ENCODE measurements around the gene HECTD4.

HECTD4 gene

GRCh38 chr12:112236786-112237185, 145.4 kb downstream of the HECTD4 start:
- no peak overlapping the region for H3K9ac ChIP-seq
- no peaks in the 10 kb centered on the region for H3K27me3 ChIP-seq (ENCODE audit: control insufficient read depth, insufficient read depth, low read length)
- no peak overlapping the region for H3K4me3 ChIP-seq (ENCODE audit: low read depth, low read length)
- no peak overlapping the region for H2AFZ ChIP-seq
- H3K27ac ChIP-seq: no peak overlapping the region
- H3K9me3 ChIP-seq (ENCODE audit: control insufficient read depth, low read length): no peaks in the 10 kb centered on the region
- H3K36me3 ChIP-seq (ENCODE audit: control insufficient read depth, insufficient read depth, low read length): no peaks in the 10 kb centered on the region
- H3K79me2 ChIP-seq: no peaks in the 10 kb centered on the region
- no peak for TF ChIP-seq CTCF (IDR thresholded peaks at IDR 0.05)
- no peaks in the 10 kb centered on the region for H3K4me1 ChIP-seq
- no peak overlapping the region for H3K4me2 ChIP-seq (ENCODE audit: low read length)

GRCh38 chr12:112236386-112236785, 145.8 kb downstream of the HECTD4 start:
- no peaks in the 10 kb centered on the region for H3K27me3 ChIP-seq (ENCODE audit: control insufficient read depth, insufficient read depth, low read length)
- H3K9ac ChIP-seq: no peak overlapping the region
- no peak overlapping the region for H3K4me2 ChIP-seq (ENCODE audit: low read length)
- H3K4me1 ChIP-seq: no peaks in the 10 kb centered on the region
- H2AFZ ChIP-seq: no peak overlapping the region
- no peak overlapping the region for H3K4me3 ChIP-seq (ENCODE audit: low read depth, low read length)
- no peaks in the 10 kb centered on the region for H3K9me3 ChIP-seq (ENCODE audit: control insufficient read depth, low read length)
- TF ChIP-seq CTCF (IDR thresholded peaks at IDR 0.05): no peak
- no peaks in the 10 kb centered on the region for H3K36me3 ChIP-seq (ENCODE audit: control insufficient read depth, insufficient read depth, low read length)
- no peak overlapping the region for H3K27ac ChIP-seq
- no peaks in the 10 kb centered on the region for H3K79me2 ChIP-seq

GRCh38 chr12:112234303-112234702, 147.9 kb downstream of the HECTD4 start:
- Histone ChIP-seq H3K4me3 (ENCODE audit: low read depth, low read length) (no peak overlapping the region), H3K9me3 (ENCODE audit: control insufficient read depth, low read length) (no peaks in the 10 kb centered on the region), H3K27me3 (ENCODE audit: control insufficient read depth, insufficient read depth, low read length) (no peaks in the 10 kb centered on the region), H3K4me2 (ENCODE audit: low read length) (no peak overlapping the region), H3K9ac (no peak overlapping the region), H3K4me1 (no peaks in the 10 kb centered on the region), H2AFZ (no peak overlapping the region), H3K36me3 (ENCODE audit: control insufficient read depth, insufficient read depth, low read length) (no peaks in the 10 kb centered on the region), H3K27ac (no peak overlapping the region), H3K79me2 (no peaks in the 10 kb centered on the region)
- TF ChIP-seq CTCF (IDR thresholded peaks at IDR 0.05): no peak

- H3K9me3 ChIP-seq (ENCODE audit: control insufficient read depth, low read length): no peaks in the 10 kb centered on the region
- no peak for TF ChIP-seq CTCF (IDR thresholded peaks at IDR 0.05)
- H3K9ac ChIP-seq: no peak overlapping the region
- no peaks in the 10 kb centered on the region for H3K36me3 ChIP-seq (ENCODE audit: control insufficient read depth, insufficient read depth, low read length)
- no peak overlapping the region for H3K4me2 ChIP-seq (ENCODE audit: low read length)
- no peak overlapping the region for H2AFZ ChIP-seq
- no peak overlapping the region for H3K27ac ChIP-seq
- no peaks in the 10 kb centered on the region for H3K79me2 ChIP-seq
- no peaks in the 10 kb centered on the region for H3K4me1 ChIP-seq
- H3K4me3 ChIP-seq (ENCODE audit: low read depth, low read length): no peak overlapping the region
- no peaks in the 10 kb centered on the region for H3K27me3 ChIP-seq (ENCODE audit: control insufficient read depth, insufficient read depth, low read length)
These were observed 149.0 kb downstream of the HECTD4 start for GRCh38 chr12:112233242-112233641.

GRCh38 chr12:112230136-112230535, 152.1 kb downstream of the HECTD4 start:
- no peak overlapping the region for H3K4me2 ChIP-seq (ENCODE audit: low read length)
- H3K4me3 ChIP-seq (ENCODE audit: low read depth, low read length): no peak overlapping the region
- no peak overlapping the region for H3K27ac ChIP-seq
- TF ChIP-seq CTCF (IDR thresholded peaks at IDR 0.05): no peak
- H3K9me3 ChIP-seq (ENCODE audit: control insufficient read depth, low read length): no peaks in the 10 kb centered on the region
- H3K27me3 ChIP-seq (ENCODE audit: control insufficient read depth, insufficient read depth, low read length): no peaks in the 10 kb centered on the region
- H3K9ac ChIP-seq: no peak overlapping the region
- H2AFZ ChIP-seq: no peak overlapping the region
- H3K4me1 ChIP-seq: no peaks in the 10 kb centered on the region
- no peaks in the 10 kb centered on the region for H3K79me2 ChIP-seq
- H3K36me3 ChIP-seq (ENCODE audit: control insufficient read depth, insufficient read depth, low read length): no peaks in the 10 kb centered on the region

Measured in parathyroid adenoma (tissue), 2 donors.